GM18867 (cell line): ENCODE measurements around the gene NDUFS6.
A peak's percentile ranks its signal among the peaks of the same experiment; 100 is the strongest.

Experiments
- ATAC-seq: cut with Tn5 transposase; IDR thresholded peaks from one replicate; pipeline ENCODE4 v1.9.1; 2021; ENCODE audit warnings: mild to moderate bottlenecking, moderate library complexity; ENCODE audit not compliant: unreplicated experiment

NDUFS6 gene

GRCh38 chr5:1765141-1765879 lies 35.9 kb upstream of the NDUFS6 start:
- ATAC-seq: peak; percentile 46

- no peak for ATAC-seq
Measured at GRCh38 chr5:1765880-1766235, 35.3 kb upstream of the NDUFS6 start.

- ATAC-seq: no peak
Measured at GRCh38 chr5:1767524-1768282, 33.5 kb upstream of the NDUFS6 start.

- ATAC-seq: no peak
Measured at GRCh38 chr5:1768283-1769000, 32.8 kb upstream of the NDUFS6 start.

- no peak for ATAC-seq
Measured at GRCh38 chr5:1769017-1769640, 32.1 kb upstream of the NDUFS6 start.

GRCh38 chr5:1769752-1770442 lies 31.3 kb upstream of the NDUFS6 start:
- no peak for ATAC-seq

GRCh38 chr5:1770443-1770802 lies 30.8 kb upstream of the NDUFS6 start:
- ATAC-seq: no peak

GRCh38 chr5:1771149-1772065 lies 29.8 kb upstream of the NDUFS6 start:
- ATAC-seq: no peak

GRCh38 chr5:1772634-1773033 lies 28.6 kb upstream of the NDUFS6 start:
- no peak for ATAC-seq

GRCh38 chr5:1776831-1777230 lies 24.4 kb upstream of the NDUFS6 start:
- no peak for ATAC-seq

- no peak for ATAC-seq
Measured at GRCh38 chr5:1777281-1778137, 23.7 kb upstream of the NDUFS6 start.

GRCh38 chr5:1778138-1779020 lies 22.8 kb upstream of the NDUFS6 start:
- no peak for ATAC-seq

GRCh38 chr5:1779021-1779680 lies 22.1 kb upstream of the NDUFS6 start:
- ATAC-seq: no peak

- ATAC-seq: no peak
Measured at GRCh38 chr5:1779782-1780613, 21.2 kb upstream of the NDUFS6 start.

- ATAC-seq: no peak
Measured at GRCh38 chr5:1780614-1780930, 20.6 kb upstream of the NDUFS6 start.

GRCh38 chr5:1781107-1781506 lies 20.1 kb upstream of the NDUFS6 start:
- ATAC-seq: no peak
